ENCODE data around the gene KLHL28. TPM values are rescaled to one million over a fixed set of nuclear protein-coding genes. Genes with fewer than 3 reads are reported as not detected.

The KLHL28 gene
- total RNA-seq, 1 experiment from 2014 or later, result 11.2 TPM

GRCh38 chr14:44995770-44996294 is 34.1 kb upstream of the KLHL28 start:
- no peaks in the 10 kb centered on the region for H3K4me1 ChIP-seq (ENCODE audit: control insufficient read depth in 1 of 2, insufficient read depth in 2 of 2, low read length in 2 of 2)
- no peak overlapping the region for H3K4me3 ChIP-seq (replicated peaks in 1 of 2; ENCODE audit: low read depth in 1 of 2, low read length in 2 of 2)
- ATAC-seq (no peak), DNase-seq (ENCODE audit: low read depth, low spot score) (no peak)
- H4K20me1 ChIP-seq (ENCODE audit: insufficient read depth), result 0 out of 2 replicates have a peak, but pooled peaks cover 3% of the 10 kb centered on the region
- no peak overlapping the region for H3K27ac ChIP-seq (ENCODE audit: low read depth, low read length)
- BruUV-seq (replicated peaks), result no TSS peak
- ChIA-PET POLR2A (no interaction called here), RAD21 (ENCODE audit: low non-redundant PET in 1 of 2, low total read pairs in 2 of 2, uncharacterized antibody in 2 of 2, unreplicated experiment in 2 of 2) (no interaction called here), CTCF (no interaction called here)
- no peaks in the 10 kb centered on the region for H3K27me3 ChIP-seq (ENCODE audit: insufficient read depth, low read length)
- no peak overlapping the region for H3K9ac ChIP-seq (ENCODE audit: low read length)
- H3K4me2 ChIP-seq (ENCODE audit: low read length), result no peak overlapping the region
- intact Hi-C loops (cut with micrococcal nuclease), result no loop called here
- no peaks in the 10 kb centered on the region for H3K9me3 ChIP-seq (ENCODE audit: control insufficient read depth in 1 of 2, insufficient read depth in 1 of 2, low read depth in 1 of 2, low read length in 2 of 2)
- H3K79me2 ChIP-seq (ENCODE audit: insufficient read depth, low read length), result no peaks in the 10 kb centered on the region
- no peak overlapping the region for H2AFZ ChIP-seq (ENCODE audit: low read depth, low read length, poor library complexity, severe bottlenecking)
- TF ChIP-seq, protein P1, sequence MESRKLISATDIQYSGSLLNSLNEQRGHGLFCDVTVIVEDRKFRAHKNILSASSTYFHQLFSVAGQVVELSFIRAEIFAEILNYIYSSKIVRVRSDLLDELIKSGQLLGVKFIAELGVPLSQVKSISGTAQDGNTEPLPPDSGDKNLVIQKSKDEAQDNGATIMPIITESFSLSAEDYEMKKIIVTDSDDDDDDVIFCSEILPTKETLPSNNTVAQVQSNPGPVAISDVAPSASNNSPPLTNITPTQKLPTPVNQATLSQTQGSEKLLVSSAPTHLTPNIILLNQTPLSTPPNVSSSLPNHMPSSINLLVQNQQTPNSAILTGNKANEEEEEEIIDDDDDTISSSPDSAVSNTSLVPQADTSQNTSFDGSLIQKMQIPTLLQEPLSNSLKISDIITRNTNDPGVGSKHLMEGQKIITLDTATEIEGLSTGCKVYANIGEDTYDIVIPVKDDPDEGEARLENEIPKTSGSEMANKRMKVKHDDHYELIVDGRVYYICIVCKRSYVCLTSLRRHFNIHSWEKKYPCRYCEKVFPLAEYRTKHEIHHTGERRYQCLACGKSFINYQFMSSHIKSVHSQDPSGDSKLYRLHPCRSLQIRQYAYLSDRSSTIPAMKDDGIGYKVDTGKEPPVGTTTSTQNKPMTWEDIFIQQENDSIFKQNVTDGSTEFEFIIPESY (IDR thresholded peaks at IDR 0.05; ENCODE audit: extremely low read depth, insufficient replicate concordance, low read length), result no peak
- TF ChIP-seq, protein P2, sequence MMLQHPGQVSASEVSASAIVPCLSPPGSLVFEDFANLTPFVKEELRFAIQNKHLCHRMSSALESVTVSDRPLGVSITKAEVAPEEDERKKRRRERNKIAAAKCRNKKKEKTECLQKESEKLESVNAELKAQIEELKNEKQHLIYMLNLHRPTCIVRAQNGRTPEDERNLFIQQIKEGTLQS (IDR thresholded peaks at IDR 0.05), result no peak
- TF ChIP-seq CTCF (IDR thresholded peaks at IDR 0.05 in 2 of 3, conservative IDR thresholded peaks at IDR 0.05 in 1 of 3; ENCODE audit: borderline replicate concordance in 1 of 3, insufficient read depth in 1 of 3, low read depth in 2 of 3, low read length in 2 of 3) (no peak), EZH2 (IDR thresholded peaks at IDR 0.05) (no peak), SRF (IDR thresholded peaks at IDR 0.05; ENCODE audit: low read depth) (no peak), POLR2AphosphoS5 (IDR thresholded peaks at IDR 0.05; ENCODE audit: low read depth, low read length) (no peak), FOSL1 (IDR thresholded peaks at IDR 0.05; ENCODE audit: low read depth) (no peak), ZFX (IDR thresholded peaks at IDR 0.05) (no peak), EGR1 (IDR thresholded peaks at IDR 0.05; ENCODE audit: low read depth) (no peak), POLR2A (IDR thresholded peaks at IDR 0.05; ENCODE audit: borderline replicate concordance, extremely low read depth, insufficient read depth, insufficient read length) (no peak), YY1 (IDR thresholded peaks at IDR 0.05; ENCODE audit: extremely low read depth, insufficient replicate concordance, low read depth, low read length) (no peak)
- H3K9me2 ChIP-seq (ENCODE audit: insufficient read depth), result no peaks in the 10 kb centered on the region
- H3K36me3 ChIP-seq (ENCODE audit: control insufficient read depth in 1 of 2, insufficient read depth in 2 of 2, low read length in 2 of 2), result no peaks in the 10 kb centered on the region
